ENCODE measurements around the gene ERG.

- TF ChIP-seq POLR2A (IDR thresholded peaks at IDR 0.05; ENCODE audit: low read length) (no peak), GATA1 (IDR thresholded peaks at IDR 0.05; ENCODE audit: low read depth, low read length) (no peak)
These were observed 2.1 kb downstream of the ERG start for GRCh38 chr21:38496224-38496623.
